ENCODE results near the gene LRRC47. TPM values are rescaled to one million over a fixed set of nuclear protein-coding genes. Genes with fewer than 3 reads are reported as not detected.

LRRC47 gene
- total and polyA plus RNA-seq, 4 donors: 26.8 to 38.8 (median 31.3) TPM

DNA sequence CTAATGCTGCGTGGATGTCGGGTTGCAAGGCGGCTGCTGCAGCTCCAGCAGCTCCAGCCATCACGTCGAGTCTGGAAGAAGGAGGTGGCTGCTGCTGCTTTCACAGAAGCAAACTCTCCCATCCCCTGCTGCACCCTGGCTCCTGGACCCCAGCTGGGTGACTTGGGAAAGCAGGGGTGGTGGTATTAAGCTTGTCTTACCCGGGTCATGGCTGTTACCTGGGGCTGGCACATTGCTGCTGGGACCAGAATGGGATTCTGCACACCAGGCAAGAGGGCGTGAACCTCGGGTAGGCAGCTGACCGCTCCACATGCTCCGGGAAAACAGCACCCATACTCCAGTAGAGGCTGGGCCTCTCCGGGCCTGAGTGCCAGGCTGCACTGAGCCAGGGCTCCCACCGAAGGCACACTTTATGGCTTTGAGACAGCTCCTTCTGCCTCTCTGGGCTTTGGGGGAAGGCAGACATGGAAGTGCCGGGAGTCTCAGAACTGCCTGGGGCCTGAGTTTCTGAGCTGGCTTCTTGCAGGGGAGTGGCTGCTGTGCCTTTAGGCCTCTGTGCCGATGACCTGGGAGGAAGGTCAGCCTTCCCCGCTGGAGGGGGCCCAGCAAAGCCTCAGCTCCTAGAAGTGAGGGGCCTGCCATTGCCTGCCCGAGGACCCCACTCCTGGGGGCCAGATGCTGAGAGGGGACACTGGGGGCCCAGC, 22.6 kb downstream of the LRRC47 start:
- Histone ChIP-seq H3K27ac (ENCODE audit: low read depth in 1 of 2, low read length in 2 of 2) (no peak overlapping the region), H3K36me3 (ENCODE audit: control insufficient read depth in 1 of 2, insufficient read depth in 2 of 2, low read length in 1 of 2) (no peaks in the 10 kb centered on the region), H3K4me3 (ENCODE audit: low read length in 2 of 2) (no peak overlapping the region), H3K4me1 (ENCODE audit: control insufficient read depth in 1 of 2, insufficient read depth in 2 of 2, low read length in 2 of 2) (no peaks in the 10 kb centered on the region), H3K9me3 (ENCODE audit: control insufficient read depth, low read length) (no peaks in the 10 kb centered on the region), H3K27me3 (ENCODE audit: control insufficient read depth in 1 of 2, insufficient read depth in 2 of 2, low read length in 1 of 2) (no peaks in the 10 kb centered on the region)
- intact Hi-C loops (cut with DNase I): no loop called here
- whole genome bisulfite sequencing, 2 donors: 54 to 59% methylated on average over 16 of the region's 16 CpGs
- ATAC-seq (ENCODE audit: low FRiP score): no peak
- no peak for DNase-seq

GRCh38 chr1:3772715-3773571, 23.4 kb downstream of the LRRC47 start, which contains the start of gene SMIM1:
TSS of gene SMIM1 (plus strand) at chr1:3772749. CDS start at chr1:3775374, 2,625 bp downstream.
- H3K27me3 ChIP-seq (ENCODE audit: control insufficient read depth in 1 of 2, insufficient read depth in 2 of 2, low read length in 1 of 2): no peaks in the 10 kb centered on the region
- no peaks in the 10 kb centered on the region for H3K36me3 ChIP-seq (ENCODE audit: control insufficient read depth in 1 of 2, insufficient read depth in 2 of 2, low read length in 1 of 2)
- WGBS, 2 donors: 16 to 24% methylated on average over 36 to 55 of the region's 55 CpGs
- H3K4me3 ChIP-seq (ENCODE audit: low read length in 2 of 2): peak within 1 kb of the TSS; percentile 40 to 45
- ATAC-seq (ENCODE audit: low FRiP score): peak; percentile 12
- no peaks in the 10 kb centered on the region for H3K9me3 ChIP-seq (ENCODE audit: control insufficient read depth, low read length)
- H3K27ac ChIP-seq (ENCODE audit: low read depth in 1 of 2, low read length in 2 of 2): peak within 1 kb of the TSS in 1 of 2 donors; percentile 41
- intact Hi-C loops (cut with DNase I): no loop called here
- DNase-seq: peak in 1 of 2 donors; percentile 68
- no peaks in the 10 kb centered on the region for H3K4me1 ChIP-seq (ENCODE audit: control insufficient read depth in 1 of 2, insufficient read depth in 2 of 2, low read length in 2 of 2)

DNA sequence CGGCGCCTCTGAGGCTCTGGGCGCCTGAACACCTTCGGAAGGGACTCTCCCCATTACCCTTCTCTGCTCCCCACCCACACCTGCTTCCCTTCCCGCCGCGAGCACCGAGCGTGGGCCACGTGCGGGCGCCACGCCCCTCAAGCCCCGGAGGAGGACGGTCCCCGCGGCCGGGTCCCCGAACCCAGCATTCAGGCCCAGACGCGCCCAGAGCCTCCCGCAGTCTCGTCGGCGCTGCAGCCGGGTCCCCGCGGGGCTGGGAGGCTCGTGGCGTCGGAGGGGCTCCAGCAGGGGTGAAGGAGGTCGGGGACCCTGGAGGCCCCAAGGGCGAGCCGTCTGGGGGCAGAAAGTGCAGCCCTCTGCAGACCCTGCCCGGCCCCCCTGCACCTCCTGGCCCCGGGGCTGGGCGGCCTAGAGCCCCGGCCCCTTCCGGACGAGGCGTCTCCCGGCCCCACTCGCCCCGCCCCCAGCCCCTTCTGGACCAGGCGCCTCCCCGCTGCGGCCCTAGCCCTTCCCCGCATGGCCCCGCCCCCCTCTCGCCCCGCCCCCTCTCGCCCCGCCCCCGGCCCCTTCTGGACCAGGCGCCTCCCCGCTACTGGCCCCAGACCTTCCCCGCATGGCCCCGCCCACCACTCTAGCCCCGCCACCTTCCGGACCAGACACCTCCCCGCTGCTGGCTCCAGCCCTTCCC, 24.1 kb downstream of the LRRC47 start:
- DNase-seq (peak; percentile 96 to 97), ATAC-seq (ENCODE audit: low FRiP score) (peak; percentile 88)
- intact Hi-C loops (cut with DNase I): no loop called here
- Histone ChIP-seq H3K4me3 (ENCODE audit: low read length in 2 of 2) (peak overlapping the region; percentile 40 to 45), H3K27me3 (ENCODE audit: control insufficient read depth in 1 of 2, insufficient read depth in 2 of 2, low read length in 1 of 2) (no peaks in the 10 kb centered on the region), H3K27ac (ENCODE audit: low read depth in 1 of 2, low read length in 2 of 2) (no peak overlapping the region), H3K4me1 (ENCODE audit: control insufficient read depth in 1 of 2, insufficient read depth in 2 of 2, low read length in 2 of 2) (no peaks in the 10 kb centered on the region), H3K9me3 (ENCODE audit: control insufficient read depth, low read length) (no peaks in the 10 kb centered on the region), H3K36me3 (ENCODE audit: control insufficient read depth in 1 of 2, insufficient read depth in 2 of 2, low read length in 1 of 2) (no peaks in the 10 kb centered on the region)
- 0 to 1% methylated on average over 32 to 61 of the region's 61 CpGs for WGBS, 2 donors

GRCh38 chr1:3771108-3772026, 24.9 kb downstream of the LRRC47 start:
- ATAC-seq (ENCODE audit: low FRiP score) (no peak), DNase-seq (no peak)
- intact Hi-C loops (cut with DNase I): no loop called here
- no peaks in the 10 kb centered on the region for H3K27me3 ChIP-seq (ENCODE audit: control insufficient read depth in 1 of 2, insufficient read depth in 2 of 2, low read length in 1 of 2)
- WGBS, 2 donors: 46 to 50% methylated on average over 32 of the region's 32 CpGs
- H3K36me3 ChIP-seq (ENCODE audit: control insufficient read depth in 1 of 2, insufficient read depth in 2 of 2, low read length in 1 of 2): no peaks in the 10 kb centered on the region
- peak overlapping the region in 1 of 2 donors; percentile 3 for H3K4me3 ChIP-seq (ENCODE audit: low read length in 2 of 2)
- H3K9me3 ChIP-seq (ENCODE audit: control insufficient read depth, low read length): no peaks in the 10 kb centered on the region
- H3K27ac ChIP-seq (ENCODE audit: low read depth in 1 of 2, low read length in 2 of 2): no peak overlapping the region
- no peaks in the 10 kb centered on the region for H3K4me1 ChIP-seq (ENCODE audit: control insufficient read depth in 1 of 2, insufficient read depth in 2 of 2, low read length in 2 of 2)

- intact Hi-C loops (cut with DNase I): no loop called here
- Histone ChIP-seq H3K9me3 (ENCODE audit: control insufficient read depth, low read length) (no peaks in the 10 kb centered on the region), H3K4me1 (ENCODE audit: control insufficient read depth in 1 of 2, insufficient read depth in 2 of 2, low read length in 2 of 2) (no peaks in the 10 kb centered on the region), H3K4me3 (ENCODE audit: low read length in 2 of 2) (no peak overlapping the region), H3K27me3 (ENCODE audit: control insufficient read depth in 1 of 2, insufficient read depth in 2 of 2, low read length in 1 of 2) (no peaks in the 10 kb centered on the region), H3K36me3 (ENCODE audit: control insufficient read depth in 1 of 2, insufficient read depth in 2 of 2, low read length in 1 of 2) (no peaks in the 10 kb centered on the region), H3K27ac (ENCODE audit: low read depth in 1 of 2, low read length in 2 of 2) (no peak overlapping the region)
- ATAC-seq (ENCODE audit: low FRiP score) (no peak), DNase-seq (no peak)
- 88 to 92% methylated on average over 16 of the region's 16 CpGs for WGBS, 2 donors
Observed at GRCh38 chr1:3770047-3770765, 26.1 kb downstream of the LRRC47 start.

DNA sequence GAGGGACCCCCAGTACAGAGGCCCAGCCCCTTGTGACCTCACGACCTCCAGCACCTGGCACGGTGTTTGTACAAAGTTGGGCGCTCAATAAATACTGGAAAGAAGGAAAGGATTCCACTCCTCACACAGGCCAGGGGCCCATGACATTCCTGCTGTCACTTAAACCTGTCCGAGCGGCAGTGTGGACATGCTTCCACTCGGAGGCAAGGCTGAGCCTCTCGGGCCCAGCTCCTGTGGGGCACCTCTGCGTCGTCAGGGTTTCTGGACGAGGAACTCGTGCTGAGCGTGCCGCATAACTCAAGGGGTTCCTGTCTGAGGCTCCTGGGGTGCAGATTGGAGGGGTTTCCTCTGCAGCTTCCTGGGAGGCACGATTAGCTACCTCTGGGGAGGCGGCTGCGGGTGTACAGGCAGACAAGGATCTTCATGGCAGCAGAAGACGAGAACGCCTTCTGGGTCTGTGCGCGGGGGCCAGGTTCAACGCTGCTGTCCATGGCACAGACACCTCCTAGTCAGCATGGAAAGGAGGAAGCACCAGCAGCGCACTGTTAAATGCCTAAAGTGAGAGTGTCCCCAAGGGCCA, 27.4 kb downstream of the LRRC47 start:
- WGBS, 2 donors: 93 to 94% methylated on average over 22 of the region's 22 CpGs
- H3K4me3 ChIP-seq (ENCODE audit: low read length in 2 of 2): no peak overlapping the region
- no peaks in the 10 kb centered on the region for H3K27me3 ChIP-seq (ENCODE audit: control insufficient read depth in 1 of 2, insufficient read depth in 2 of 2, low read length in 1 of 2)
- DNase-seq (no peak), ATAC-seq (ENCODE audit: low FRiP score) (no peak)
- no peaks in the 10 kb centered on the region for H3K36me3 ChIP-seq (ENCODE audit: control insufficient read depth in 1 of 2, insufficient read depth in 2 of 2, low read length in 1 of 2)
- no peaks in the 10 kb centered on the region for H3K4me1 ChIP-seq (ENCODE audit: control insufficient read depth in 1 of 2, insufficient read depth in 2 of 2, low read length in 2 of 2)
- no peak overlapping the region for H3K27ac ChIP-seq (ENCODE audit: low read depth in 1 of 2, low read length in 2 of 2)
- no peaks in the 10 kb centered on the region for H3K9me3 ChIP-seq (ENCODE audit: control insufficient read depth, low read length)
- intact Hi-C loops (cut with DNase I): no loop called here

GRCh38 chr1:3767328-3767925, 28.9 kb downstream of the LRRC47 start:
- Histone ChIP-seq H3K4me1 (ENCODE audit: control insufficient read depth in 1 of 2, insufficient read depth in 2 of 2, low read length in 2 of 2) (no peaks in the 10 kb centered on the region), H3K27me3 (ENCODE audit: control insufficient read depth in 1 of 2, insufficient read depth in 2 of 2, low read length in 1 of 2) (no peaks in the 10 kb centered on the region), H3K9me3 (ENCODE audit: control insufficient read depth, low read length) (no peaks in the 10 kb centered on the region), H3K4me3 (ENCODE audit: low read length in 2 of 2) (no peak overlapping the region), H3K27ac (ENCODE audit: low read depth in 1 of 2, low read length in 2 of 2) (no peak overlapping the region), H3K36me3 (ENCODE audit: control insufficient read depth in 1 of 2, insufficient read depth in 2 of 2, low read length in 1 of 2) (no peaks in the 10 kb centered on the region)
- intact Hi-C loops (cut with DNase I): no loop called here
- DNase-seq: no peak
- no peak for ATAC-seq (ENCODE audit: low FRiP score)
- 89 to 92% methylated on average over 17 of the region's 17 CpGs for WGBS, 2 donors
